Liver (tissue), 9 donors: Measurements from ENCODE around the gene CCDC93. TPM values are rescaled to one million over a fixed set of nuclear protein-coding genes. Genes with fewer than 3 reads are reported as not detected.

ENCODE experiments used
- DNase-seq: peaks from one replicate; pipeline ENCODE4 v3.0.0-alpha.2; 2017; ENCODE audit warnings: low spot score
- H3K27ac ChIP-seq, 2 donors: one replicate each; pipeline ENCODE4 v1.7.0; 2013; ENCODE audit warnings: inconsistent platforms in 2 of 2, low read length in 2 of 2, control low read depth in 1 of 2, low read depth in 1 of 2, mild to moderate bottlenecking in 1 of 2
- H3K27me3 ChIP-seq, 4 donors: one replicate each; pipeline versions ENCODE4 v1.6.1 to v1.7.0; 2013; ENCODE audit warnings: low read length in 3 of 4, inconsistent platforms in 1 of 4, mild to moderate bottlenecking in 1 of 4, moderate library complexity in 1 of 4; ENCODE audit not compliant: control insufficient read depth in 4 of 4, insufficient read depth in 4 of 4
- H3K36me3 ChIP-seq, 4 donors: one replicate each; pipeline versions ENCODE4 v1.6.1 to v1.7.0; 2013; ENCODE audit warnings: low read length in 3 of 4, mild to moderate bottlenecking in 3 of 4, low read depth in 1 of 4, moderate library complexity in 1 of 4; ENCODE audit not compliant: control insufficient read depth in 4 of 4, insufficient read depth in 3 of 4
- H3K4me1 ChIP-seq, 4 donors: one replicate each; pipeline versions ENCODE4 v1.6.1 to v1.7.0; 2013; ENCODE audit warnings: low read length in 3 of 4, mild to moderate bottlenecking in 3 of 4, moderate library complexity in 1 of 4; ENCODE audit not compliant: control insufficient read depth in 4 of 4, insufficient read depth in 4 of 4
- H3K4me3 ChIP-seq, 3 donors: one replicate each; pipeline versions ENCODE4 v1.6.1 to v1.7.0; 2013; ENCODE audit warnings: low read length in 3 of 3, control low read depth in 1 of 3, low read depth in 1 of 3, mild to moderate bottlenecking in 1 of 3
- H3K9ac ChIP-seq, 2 donors: one replicate each; pipeline ENCODE4 v1.7.0; 2013; ENCODE audit warnings: low read length in 2 of 2, mild to moderate bottlenecking in 2 of 2, moderate library complexity in 2 of 2, control low read depth in 1 of 2, low read depth in 1 of 2
- H3K9me3 ChIP-seq, 4 donors: one replicate each; pipeline versions ENCODE4 v1.6.1 to v1.7.0; 2013; ENCODE audit warnings: low read length in 3 of 4; ENCODE audit not compliant: control insufficient read depth in 4 of 4
- EGR1 ChIP-seq, 2 donors: IDR thresholded peaks; 2 replicates each; pipeline ENCODE4 v1.6.1; 2016 to 2018; ENCODE audit warnings: antibody characterized with exemption in 2 of 2, low read depth in 2 of 2
- FOXA1 ChIP-seq: IDR thresholded peaks from 2 replicates; pipeline ENCODE4 v1.6.1; 2016; ENCODE audit warnings: antibody characterized with exemption
- FOXA2 ChIP-seq: IDR thresholded peaks from 2 replicates; pipeline ENCODE4 v1.6.1; 2016; ENCODE audit warnings: antibody characterized with exemption
- GABPA ChIP-seq, 2 donors: IDR thresholded peaks in 1 of 2; conservative IDR thresholded peaks in 1 of 2; 2 replicates each; pipeline ENCODE4 v1.6.1; 2016; ENCODE audit warnings: antibody characterized with exemption in 2 of 2, mild to moderate bottlenecking in 1 of 2, moderate library complexity in 1 of 2
- HNF4A ChIP-seq, 2 donors: conservative IDR thresholded peaks; 2 replicates each; pipeline ENCODE4 v1.6.1; 2016; ENCODE audit warnings: antibody characterized with exemption in 2 of 2, mild to moderate bottlenecking in 2 of 2
- HNF4G ChIP-seq: IDR thresholded peaks from 2 replicates; pipeline ENCODE4 v1.6.1; 2016; ENCODE audit warnings: antibody characterized with exemption
- NR2F2 ChIP-seq: IDR thresholded peaks from 2 replicates; pipeline ENCODE4 v1.6.1; 2016; ENCODE audit warnings: antibody characterized with exemption
- RAD21 ChIP-seq, 2 donors: IDR thresholded peaks; 2 replicates each; pipeline ENCODE4 v1.6.1; 2016; ENCODE audit warnings: antibody characterized with exemption in 2 of 2, mild to moderate bottlenecking in 2 of 2
- SP1 ChIP-seq: IDR thresholded peaks from 2 replicates; pipeline ENCODE4 v1.6.1; 2018; ENCODE audit warnings: antibody characterized with exemption, mild to moderate bottlenecking
- TAF1 ChIP-seq: conservative IDR thresholded peaks from 2 replicates; pipeline ENCODE4 v1.6.1; 2016; ENCODE audit warnings: antibody characterized with exemption, mild to moderate bottlenecking
- YY1 ChIP-seq: IDR thresholded peaks from 2 replicates; pipeline ENCODE4 v1.6.1; 2016; ENCODE audit warnings: antibody characterized with exemption, mild to moderate bottlenecking
- WGBS: extraction: QIAGEN DNeasy Blood & Tissue Kit; methylation state at CpG from one replicate; pipeline ENCODE4 v1.1.7; 2013; 5-methylcytosine and 5-hydroxymethylcytosine counted together
- polyA plus RNA-seq, 2 donors: library from polyadenylated mRNA; stranded (reverse) in 1 of 2; unstranded in 1 of 2; fragments of 200-250 nt in 1 of 2; fragments of >200 nt in 1 of 2; fragmentation: Nextera tagmentation in 1 of 2; extraction: Ambion mirVana in 1 of 2; gene quantifications; one replicate each; pipeline versions ENCODE4 v1.2.1 to v1.2.3, GENCODE V29; 2013 to 2015
- total RNA-seq, 2 donors: library from RNA; depleted of rRNA; stranded (reverse); fragments of >200 nt; gene quantifications; one replicate each; pipeline ENCODE4 v1.2.3, GENCODE V29; 2014
- TF ChIP-seq, protein P1 (sequence below): fragments of 150-350 bp; IDR thresholded peaks from 2 replicates; pipeline ENCODE4 v1.5.1; 2017; ENCODE audit warnings: improper control_type of control experiment, low read depth, low read length; ENCODE audit not compliant: missing input control
- TF ChIP-seq, protein P2 (sequence below): IDR thresholded peaks from 2 replicates; pipeline ENCODE4 v1.6.1; 2016; ENCODE audit warnings: antibody characterized with exemption, mild to moderate bottlenecking
- TF ChIP-seq, protein P3 (sequence below): IDR thresholded peaks from 2 replicates; pipeline ENCODE4 v1.6.1; 2016; ENCODE audit warnings: antibody characterized with exemption
- TF ChIP-seq, protein P4 (sequence below): IDR thresholded peaks from 2 replicates; pipeline ENCODE4 v1.6.1; 2016; ENCODE audit warnings: antibody characterized with exemption
- TF ChIP-seq, protein P5 (sequence below): IDR thresholded peaks from 2 replicates; pipeline ENCODE4 v1.6.1; 2016; ENCODE audit warnings: antibody characterized with exemption
- donor health status: healthy.
- donor health status: healthy.
- donor health status: healthy.
- donor health status: healthy.
- donor health status: healthy.

Gene CCDC93
- total and polyA plus RNA-seq, 4 donors = 4.0 to 14.2 (median 8.5) TPM

DNA sequence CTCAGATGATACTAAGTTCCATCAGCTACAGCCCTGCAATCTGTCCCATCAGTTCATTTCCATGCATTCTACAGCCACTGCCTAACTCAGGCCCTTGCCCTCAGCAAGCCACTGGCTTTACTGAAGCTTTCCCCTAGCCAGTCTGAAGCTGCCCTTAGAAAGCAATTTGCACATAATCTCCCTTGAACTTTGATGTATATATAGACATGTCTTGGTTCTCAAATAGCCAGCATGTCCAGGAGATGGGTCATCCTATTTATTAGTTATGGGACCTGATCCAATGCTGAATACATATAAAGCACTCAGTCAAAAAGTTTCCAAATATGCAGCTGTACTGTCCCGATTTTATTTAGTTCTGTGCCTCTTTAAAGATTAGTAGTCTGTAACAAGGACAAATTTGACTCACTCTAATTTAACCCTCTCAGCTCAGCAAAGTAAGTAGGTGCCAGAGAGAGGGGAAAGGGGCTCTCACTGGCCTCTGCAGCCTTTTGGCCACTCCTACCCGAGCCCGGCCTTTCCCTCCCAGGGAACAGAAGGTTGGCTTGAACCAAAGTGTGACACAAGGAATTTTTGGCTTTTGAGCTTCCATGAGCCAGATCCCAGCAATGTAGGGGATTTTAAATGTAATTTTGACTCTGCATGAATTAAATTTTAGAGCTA lies 70.7 kb downstream of the CCDC93 start (continued):
- no peak for TF ChIP-seq FOXA1

DNA sequence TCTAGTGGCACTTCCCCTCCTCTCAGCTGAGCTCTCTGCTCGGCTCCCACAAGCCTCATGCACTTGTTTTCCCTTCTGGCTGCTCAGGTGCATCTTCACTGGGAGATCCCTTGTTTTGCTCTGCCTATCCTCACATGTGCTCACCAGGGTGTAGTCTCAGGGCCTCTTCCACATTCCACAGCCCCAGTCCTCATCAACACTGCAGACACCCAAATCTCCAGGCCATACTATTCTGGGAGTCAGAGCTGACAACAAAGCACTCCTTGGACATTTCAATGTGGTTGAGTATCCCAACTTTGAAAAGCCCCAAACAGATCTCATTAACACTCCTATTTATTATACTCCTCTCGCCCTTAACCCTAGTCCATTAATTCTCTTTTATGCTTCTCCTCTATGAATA lies 71.3 kb downstream of the CCDC93 start:
- Histone ChIP-seq H3K4me1 (no peaks in the 10 kb centered on the region), H3K36me3 (peaks cover 11 to 94% (median 68%) of the 10 kb centered on the region in 4 donors), H3K27ac (no peak overlapping the region), H3K9ac (no peak overlapping the region), H3K27me3 (no peaks in the 10 kb centered on the region), H3K9me3 (no peaks in the 10 kb centered on the region), H3K4me3 (no peak overlapping the region)
- TF ChIP-seq HNF4A (conservative IDR thresholded peaks at IDR 0.05) (no peak), SP1 (no peak), FOXA2 (no peak), NR2F2 (no peak)
- TF ChIP-seq, protein P1, sequence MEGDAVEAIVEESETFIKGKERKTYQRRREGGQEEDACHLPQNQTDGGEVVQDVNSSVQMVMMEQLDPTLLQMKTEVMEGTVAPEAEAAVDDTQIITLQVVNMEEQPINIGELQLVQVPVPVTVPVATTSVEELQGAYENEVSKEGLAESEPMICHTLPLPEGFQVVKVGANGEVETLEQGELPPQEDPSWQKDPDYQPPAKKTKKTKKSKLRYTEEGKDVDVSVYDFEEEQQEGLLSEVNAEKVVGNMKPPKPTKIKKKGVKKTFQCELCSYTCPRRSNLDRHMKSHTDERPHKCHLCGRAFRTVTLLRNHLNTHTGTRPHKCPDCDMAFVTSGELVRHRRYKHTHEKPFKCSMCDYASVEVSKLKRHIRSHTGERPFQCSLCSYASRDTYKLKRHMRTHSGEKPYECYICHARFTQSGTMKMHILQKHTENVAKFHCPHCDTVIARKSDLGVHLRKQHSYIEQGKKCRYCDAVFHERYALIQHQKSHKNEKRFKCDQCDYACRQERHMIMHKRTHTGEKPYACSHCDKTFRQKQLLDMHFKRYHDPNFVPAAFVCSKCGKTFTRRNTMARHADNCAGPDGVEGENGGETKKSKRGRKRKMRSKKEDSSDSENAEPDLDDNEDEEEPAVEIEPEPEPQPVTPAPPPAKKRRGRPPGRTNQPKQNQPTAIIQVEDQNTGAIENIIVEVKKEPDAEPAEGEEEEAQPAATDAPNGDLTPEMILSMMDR = no peak
- TF ChIP-seq, protein P2, sequence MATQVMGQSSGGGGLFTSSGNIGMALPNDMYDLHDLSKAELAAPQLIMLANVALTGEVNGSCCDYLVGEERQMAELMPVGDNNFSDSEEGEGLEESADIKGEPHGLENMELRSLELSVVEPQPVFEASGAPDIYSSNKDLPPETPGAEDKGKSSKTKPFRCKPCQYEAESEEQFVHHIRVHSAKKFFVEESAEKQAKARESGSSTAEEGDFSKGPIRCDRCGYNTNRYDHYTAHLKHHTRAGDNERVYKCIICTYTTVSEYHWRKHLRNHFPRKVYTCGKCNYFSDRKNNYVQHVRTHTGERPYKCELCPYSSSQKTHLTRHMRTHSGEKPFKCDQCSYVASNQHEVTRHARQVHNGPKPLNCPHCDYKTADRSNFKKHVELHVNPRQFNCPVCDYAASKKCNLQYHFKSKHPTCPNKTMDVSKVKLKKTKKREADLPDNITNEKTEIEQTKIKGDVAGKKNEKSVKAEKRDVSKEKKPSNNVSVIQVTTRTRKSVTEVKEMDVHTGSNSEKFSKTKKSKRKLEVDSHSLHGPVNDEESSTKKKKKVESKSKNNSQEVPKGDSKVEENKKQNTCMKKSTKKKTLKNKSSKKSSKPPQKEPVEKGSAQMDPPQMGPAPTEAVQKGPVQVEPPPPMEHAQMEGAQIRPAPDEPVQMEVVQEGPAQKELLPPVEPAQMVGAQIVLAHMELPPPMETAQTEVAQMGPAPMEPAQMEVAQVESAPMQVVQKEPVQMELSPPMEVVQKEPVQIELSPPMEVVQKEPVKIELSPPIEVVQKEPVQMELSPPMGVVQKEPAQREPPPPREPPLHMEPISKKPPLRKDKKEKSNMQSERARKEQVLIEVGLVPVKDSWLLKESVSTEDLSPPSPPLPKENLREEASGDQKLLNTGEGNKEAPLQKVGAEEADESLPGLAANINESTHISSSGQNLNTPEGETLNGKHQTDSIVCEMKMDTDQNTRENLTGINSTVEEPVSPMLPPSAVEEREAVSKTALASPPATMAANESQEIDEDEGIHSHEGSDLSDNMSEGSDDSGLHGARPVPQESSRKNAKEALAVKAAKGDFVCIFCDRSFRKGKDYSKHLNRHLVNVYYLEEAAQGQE = no peak
- TF ChIP-seq, protein P3, sequence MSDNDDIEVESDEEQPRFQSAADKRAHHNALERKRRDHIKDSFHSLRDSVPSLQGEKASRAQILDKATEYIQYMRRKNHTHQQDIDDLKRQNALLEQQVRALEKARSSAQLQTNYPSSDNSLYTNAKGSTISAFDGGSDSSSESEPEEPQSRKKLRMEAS = no peak
- 93% methylated on average over 2 of the region's 2 CpGs for WGBS
- no peak for DNase-seq

DNA sequence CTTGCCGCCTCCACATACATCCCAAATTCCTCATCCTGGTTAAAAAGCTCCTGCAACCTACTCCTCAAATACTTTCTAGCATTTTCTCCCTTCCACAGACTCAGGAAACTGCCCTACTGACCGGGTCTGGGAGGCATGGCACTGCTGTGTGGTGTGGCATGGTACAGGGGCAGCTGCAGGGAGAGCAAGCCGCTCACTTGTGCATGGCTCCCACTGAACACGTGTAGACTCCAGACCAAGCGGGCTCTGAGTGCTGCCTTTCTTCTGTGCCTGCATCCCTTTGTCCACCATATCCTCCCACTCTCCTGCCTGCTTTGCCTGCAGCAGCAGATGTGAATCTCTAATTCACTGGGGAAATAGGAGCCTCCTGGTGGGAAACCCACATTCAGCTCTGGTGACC lies 72.2 kb downstream of the CCDC93 start:
- H3K27me3 ChIP-seq = no peaks in the 10 kb centered on the region
- H3K9me3 ChIP-seq = no peaks in the 10 kb centered on the region
- no peak overlapping the region for H3K4me3 ChIP-seq
- peaks cover 12 to 92% (median 63%) of the 10 kb centered on the region in 4 donors for H3K36me3 ChIP-seq
- TF ChIP-seq SP1 (no peak), GABPA (IDR thresholded peaks at IDR 0.05 in 1 of 2, conservative IDR thresholded peaks at IDR 0.05 in 1 of 2) (no peak), HNF4G (no peak)
- H3K27ac ChIP-seq = no peak overlapping the region
- no peak overlapping the region for H3K9ac ChIP-seq
- 96% methylated on average over 5 of the region's 5 CpGs for WGBS
- H3K4me1 ChIP-seq = no peaks in the 10 kb centered on the region
- DNase-seq = no peak

DNA sequence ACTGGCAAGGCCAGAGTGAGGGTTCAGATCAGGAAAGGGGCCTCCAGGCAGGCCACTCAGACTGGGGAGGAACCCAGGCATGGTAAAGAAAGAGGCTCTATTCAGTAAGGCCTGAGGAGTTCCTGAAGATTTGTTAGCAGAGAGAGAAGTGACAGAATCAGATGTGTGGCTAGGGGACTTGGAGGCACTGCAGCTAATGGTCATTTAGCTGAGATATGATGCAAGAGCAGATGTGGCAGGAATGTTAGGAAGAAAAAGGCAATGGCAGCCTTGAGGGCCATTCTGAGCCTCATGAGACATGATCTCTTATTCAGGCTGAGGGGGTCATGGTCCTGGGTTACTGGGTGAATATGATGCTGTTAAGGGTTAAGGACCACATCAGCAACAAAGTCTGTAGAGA lies 73.4 kb downstream of the CCDC93 start:
- H3K36me3 ChIP-seq = peaks cover 10 to 87% (median 58%) of the 10 kb centered on the region in 4 donors
- TF ChIP-seq GABPA (IDR thresholded peaks at IDR 0.05 in 1 of 2, conservative IDR thresholded peaks at IDR 0.05 in 1 of 2) (no peak), YY1 (no peak), EGR1 (IDR thresholded peaks at IDR 0.05; ENCODE audit: low read depth in 2 of 2) (no peak), TAF1 (no peak), RAD21 (IDR thresholded peaks at IDR 0.05) (no peak), HNF4A (conservative IDR thresholded peaks at IDR 0.05) (no peak), FOXA2 (no peak)
- TF ChIP-seq, protein P4, sequence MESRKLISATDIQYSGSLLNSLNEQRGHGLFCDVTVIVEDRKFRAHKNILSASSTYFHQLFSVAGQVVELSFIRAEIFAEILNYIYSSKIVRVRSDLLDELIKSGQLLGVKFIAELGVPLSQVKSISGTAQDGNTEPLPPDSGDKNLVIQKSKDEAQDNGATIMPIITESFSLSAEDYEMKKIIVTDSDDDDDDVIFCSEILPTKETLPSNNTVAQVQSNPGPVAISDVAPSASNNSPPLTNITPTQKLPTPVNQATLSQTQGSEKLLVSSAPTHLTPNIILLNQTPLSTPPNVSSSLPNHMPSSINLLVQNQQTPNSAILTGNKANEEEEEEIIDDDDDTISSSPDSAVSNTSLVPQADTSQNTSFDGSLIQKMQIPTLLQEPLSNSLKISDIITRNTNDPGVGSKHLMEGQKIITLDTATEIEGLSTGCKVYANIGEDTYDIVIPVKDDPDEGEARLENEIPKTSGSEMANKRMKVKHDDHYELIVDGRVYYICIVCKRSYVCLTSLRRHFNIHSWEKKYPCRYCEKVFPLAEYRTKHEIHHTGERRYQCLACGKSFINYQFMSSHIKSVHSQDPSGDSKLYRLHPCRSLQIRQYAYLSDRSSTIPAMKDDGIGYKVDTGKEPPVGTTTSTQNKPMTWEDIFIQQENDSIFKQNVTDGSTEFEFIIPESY = no peak
- TF ChIP-seq, protein P5, sequence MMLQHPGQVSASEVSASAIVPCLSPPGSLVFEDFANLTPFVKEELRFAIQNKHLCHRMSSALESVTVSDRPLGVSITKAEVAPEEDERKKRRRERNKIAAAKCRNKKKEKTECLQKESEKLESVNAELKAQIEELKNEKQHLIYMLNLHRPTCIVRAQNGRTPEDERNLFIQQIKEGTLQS = no peak
- H3K9ac ChIP-seq = no peak overlapping the region

More for the DNA sequence above, 73.4 kb downstream of the CCDC93 start:
- no peak for DNase-seq
- no peak overlapping the region for H3K4me3 ChIP-seq
- no peak overlapping the region for H3K27ac ChIP-seq
- H3K27me3 ChIP-seq = no peaks in the 10 kb centered on the region
- no peaks in the 10 kb centered on the region for H3K9me3 ChIP-seq
- no peaks in the 10 kb centered on the region for H3K4me1 ChIP-seq
